ENCODE data around the gene CPNE7. TPM values are rescaled to one million over a fixed set of nuclear protein-coding genes. Genes with fewer than 3 reads are reported as not detected.

The CPNE7 gene
- total and polyA plus RNA-seq, 9 of the 15 experiments (the other 6 are each of a cell fraction or from before 2014, with no cell fraction given), result 0.30 to 73.4 (median 32.7) TPM

DNA sequence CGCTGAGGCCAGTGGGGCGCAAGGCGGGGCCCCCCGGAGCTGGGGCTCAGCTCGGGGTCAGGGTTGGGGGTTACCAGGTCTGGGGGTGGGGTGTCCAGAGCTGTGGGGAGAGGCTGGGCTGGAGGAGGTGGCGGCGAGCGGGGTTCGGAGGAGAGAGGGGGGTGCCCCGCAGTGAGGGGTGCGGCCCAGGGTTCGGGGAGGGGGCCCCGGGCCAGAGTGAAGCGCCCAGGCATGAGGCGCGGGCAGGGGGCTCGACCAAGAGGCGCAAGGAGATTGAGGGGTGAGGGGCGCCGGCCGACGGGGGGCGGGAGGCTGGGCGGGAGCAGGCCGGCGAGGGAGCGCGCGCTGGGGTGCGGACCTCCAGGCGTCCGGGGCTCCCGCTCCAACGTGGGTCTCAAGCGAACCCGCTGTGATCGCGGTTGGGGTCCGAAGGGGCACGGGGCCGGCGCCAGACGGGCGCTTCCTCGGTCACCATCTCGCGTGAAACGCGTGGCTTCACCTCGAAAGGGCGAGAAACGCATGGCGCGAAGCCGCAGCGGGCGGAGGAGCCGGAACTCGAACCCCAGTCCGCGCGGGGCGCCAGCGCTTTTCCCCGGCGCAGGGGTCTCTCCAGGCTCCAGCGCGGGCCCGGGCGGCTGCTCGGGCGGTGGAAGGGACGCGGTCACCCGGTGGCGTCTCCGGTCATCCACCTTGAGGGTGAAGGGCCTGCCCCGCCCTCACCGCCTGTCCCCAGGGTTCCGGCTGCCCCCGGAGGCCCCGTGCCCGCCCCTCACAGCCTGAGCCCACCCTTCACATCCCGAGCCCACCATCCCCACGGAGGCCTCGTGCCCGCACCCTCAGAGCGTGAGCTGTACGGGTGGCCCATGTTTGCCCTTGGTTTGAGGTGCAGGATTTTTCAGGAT, 846 bp downstream of the CPNE7 start (continued):
- TF ChIP-seq RERE (CRISPR knock-in tag; IDR thresholded peaks at IDR 0.05; ENCODE audit: borderline replicate concordance) (no peak), CCNT2 (IDR thresholded peaks at IDR 0.05; ENCODE audit: borderline replicate concordance, extremely low read depth, insufficient read length, low read depth, low read length) (no peak), ZNF740 (CRISPR knock-in tag; IDR thresholded peaks at IDR 0.05) (no peak), ZNF740 (tag; IDR thresholded peaks at IDR 0.05) (no peak), HMG20A (CRISPR knock-in tag; conservative IDR thresholded peaks at IDR 0.05) (no peak), KAT2B (IDR thresholded peaks at IDR 0.05; ENCODE audit: low read depth, low read length) (no peak), ZNF717 (CRISPR knock-in tag; IDR thresholded peaks at IDR 0.05) (no peak), SMAD2 (IDR thresholded peaks at IDR 0.05; ENCODE audit: low read depth, low read length) (no peak), RFX1 (IDR thresholded peaks at IDR 0.05) (no peak), ZNF184 (CRISPR knock-in tag; IDR thresholded peaks at IDR 0.05) (no peak)

Measured in K562 (cell line).